K562 (cell line): Measurements from ENCODE around the gene FAM53B. TPM values are rescaled to one million over a fixed set of nuclear protein-coding genes. Genes with fewer than 3 reads are reported as not detected.

Experiments used
- ATAC-seq: fragments of 200-7000 bp; cut with Tn5 transposase; 3 replicates; pipeline ENCODE4 v1.9.1; 2020; ENCODE audit warnings: moderate library complexity
- BruUV-seq: library from RNA; stranded (reverse); fragments of 400-500 nt; replicated peaks from 2 replicates; lab custom pipeline; 2021; lab: Mats Ljungman, UMichigan
- CTCF ChIA-PET: fragments of 300-600 bp; formaldehyde crosslinking; extraction: SDS; loops from one replicate; lab custom pipeline; 2021; ENCODE audit warnings: low intra/inter-chr PET ratio; lab: Yijun Ruan, JAX
- POLR2A ChIA-PET: fragments of 300-600, 350-650 bp; sonication (Branson Sonifier 250); formaldehyde crosslinking; extraction: SDS; loops from one replicate; lab custom pipeline; 2021; ENCODE audit warnings: antibody characterized with exemption, inconsistent platforms; lab: Yijun Ruan, JAX
- DNase-seq, 4 experiments: peaks; one replicate each; pipeline versions ENCODE4 v3.0.0 to v3.0.0-alpha.2; 2011 to 2018; ENCODE audit warnings: low spot score in 3 of 4, mixed read lengths in 3 of 4; ENCODE audit errors: extremely low read depth in 1 of 4
- FAIRE-seq: peaks from 2 replicates; lab custom pipeline; 2011; peaks lifted over from hg19 to GRCh38; lab: Jason Lieb, UNC
- H2AFZ ChIP-seq: 2 replicates; pipeline ENCODE4 v1.6.0; 2011; ENCODE audit warnings: low read depth, low read length, control low read depth, inconsistent platforms
- H3K27ac ChIP-seq: fragments of 200-600 bp; 3 replicates; pipeline ENCODE4 v1.8.0; 2011; ENCODE audit warnings: low read depth, mild to moderate bottlenecking, control low read depth, inconsistent platforms, low read length, moderate library complexity, mixed read lengths; ENCODE audit errors: extremely low read depth
- H3K27me3 ChIP-seq, 2 experiments: fragments of 300-600 bp in 1 of 2; 2 replicates in 1 of 2; 3 replicates in 1 of 2; pipeline versions ENCODE4 v1.6.0 to v1.8.0; 2011; ENCODE audit warnings: inconsistent platforms in 2 of 2, low read length in 2 of 2, mild to moderate bottlenecking in 1 of 2, mixed read lengths in 1 of 2, moderate library complexity in 1 of 2; ENCODE audit not compliant: control insufficient read depth in 2 of 2, insufficient read depth in 2 of 2
- H3K36me3 ChIP-seq: fragments of 300-600 bp; 3 replicates; pipeline ENCODE4 v1.8.0; 2011; ENCODE audit warnings: mild to moderate bottlenecking, low read length, inconsistent platforms; ENCODE audit not compliant: control insufficient read depth, insufficient read depth
- H3K4me1 ChIP-seq, 2 experiments: fragments of 200-600 bp in 1 of 2; replicated peaks in 1 of 2; 2 replicates in 1 of 2; 3 replicates in 1 of 2; pipeline versions ENCODE4 v1.5.1 to v1.8.0; 2011; ENCODE audit warnings: inconsistent platforms in 2 of 2, low read length in 2 of 2, mild to moderate bottlenecking in 1 of 2, mixed read lengths in 1 of 2, moderate library complexity in 1 of 2; ENCODE audit not compliant: control insufficient read depth in 2 of 2, insufficient read depth in 2 of 2
- H3K4me2 ChIP-seq: 2 replicates; pipeline ENCODE4 v1.6.1; 2011; ENCODE audit warnings: low read length, control low read depth, inconsistent platforms, mixed read lengths; ENCODE audit not compliant: insufficient read depth
- H3K4me3 ChIP-seq: fragments of 200-600 bp; sonication (generic), shearing (Covaris generic); 2 replicates; pipeline ENCODE4 v1.5.1; 2016; ENCODE audit warnings: control low read depth, inconsistent platforms
- H3K79me2 ChIP-seq: fragments of 200-600 bp; 3 replicates; pipeline ENCODE4 v1.8.0; 2011; ENCODE audit warnings: low read length, inconsistent platforms; ENCODE audit not compliant: control insufficient read depth, insufficient read depth
- H3K9ac ChIP-seq, 2 experiments: 2 replicates each; pipeline versions ENCODE4 v1.6.0 to v1.6.1; 2011; ENCODE audit warnings: low read depth in 2 of 2, low read length in 2 of 2, control low read depth in 1 of 2, inconsistent platforms in 1 of 2, mild to moderate bottlenecking in 1 of 2, mixed read lengths in 1 of 2; ENCODE audit not compliant: insufficient read depth in 1 of 2
- H3K9me1 ChIP-seq: one replicate; pipeline ENCODE4 v1.6.0; 2011; ENCODE audit warnings: inconsistent platforms, mild to moderate bottlenecking, low read length, moderate library complexity; ENCODE audit not compliant: control insufficient read depth, insufficient read depth
- H3K9me3 ChIP-seq: replicated peaks from 2 replicates; pipeline ENCODE4 v1.5.1; 2011; ENCODE audit warnings: low read depth, low read length, inconsistent platforms; ENCODE audit not compliant: control insufficient read depth, insufficient read depth
- H4K20me1 ChIP-seq: replicated peaks from 2 replicates; pipeline ENCODE4 v1.6.1; 2011; ENCODE audit warnings: low read length, inconsistent platforms, mixed read lengths; ENCODE audit not compliant: control insufficient read depth, insufficient read depth
- CHD2 ChIP-seq: IDR thresholded peaks from 2 replicates; pipeline ENCODE4 v1.6.1; 2011; ENCODE audit warnings: low read depth, low read length
- SRSF7 ChIP-seq: fragments of 200-400 bp; formaldehyde crosslinking; optimal IDR thresholded peaks from 2 replicates; pipeline ENCODE3; 2017; ENCODE audit warnings: mild to moderate bottlenecking, low read depth, low read length
- WGBS: fragments of 100-300 bp; shearing (Covaris generic); methylation state at CpG from one replicate; pipeline ENCODE4 v1.1.6; 2016; ENCODE audit warnings: low coverage, mixed read lengths; ENCODE audit not compliant: insufficient coverage; ENCODE audit errors: missing lambda C conversion rate; 5-methylcytosine and 5-hydroxymethylcytosine counted together
- in situ Hi-C: fragments of 300-500 bp; cut with MboI; formaldehyde crosslinking; loops from 4 replicates; pipeline ENCODE4 v1.15.0; 2018; ENCODE audit warnings: inconsistent platforms, mixed read lengths
- intact Hi-C: fragments of 100-400 bp; cut with micrococcal nuclease; formaldehyde crosslinking; loops from 2 replicates; pipeline ENCODE4 v1.14.2; 2022
- polyA plus RNA-seq, 8 experiments: library from polyadenylated mRNA; depleted of rRNA in 4 of 8; stranded (reverse) in 5 of 8; unstranded in 3 of 8; fragments of >200 nt; fragmentation: Nextera tagmentation in 2 of 8; fragmentation: Illumina TruSeq in 1 of 8; extraction: Ambion mirVana in 2 of 8; extraction: Trizol in 1 of 8; gene quantifications; 2 replicates each; pipeline versions ENCODE4 v1.2.1 to v1.2.3, GENCODE V29; 2011 to 2014; ENCODE audit warnings: inconsistent platforms in 1 of 8, missing spikeins in 1 of 8
- total RNA-seq, 7 experiments: library from RNA; depleted of rRNA in 6 of 7; stranded (reverse); fragments of >200 nt in 6 of 7; fragmentation: Illumina TruSeq in 2 of 7; extraction: Trizol in 2 of 7; gene quantifications; 2 replicates each; pipeline versions ENCODE4 v1.2.1 to v1.2.3, GENCODE V29; 2011 to 2021; ENCODE audit warnings: low replicate concordance in 1 of 7
- TF ChIP-seq, protein P1 (sequence below): fragments of 450-650 bp; IDR thresholded peaks from one replicate; pipeline ENCODE4 v1.6.1; 2018; ENCODE audit warnings: mild to moderate bottlenecking, moderate library complexity; ENCODE audit not compliant: partially characterized antibody
- TF ChIP-seq, protein P2 (sequence below): fragments of 450-650 bp; IDR thresholded peaks from 2 replicates; pipeline ENCODE4 v1.6.1; 2014; ENCODE audit warnings: low read depth, mild to moderate bottlenecking, moderate library complexity, borderline replicate concordance
- TF ChIP-seq, protein P3 (sequence below): fragments of 450-650 bp; IDR thresholded peaks from 2 replicates; pipeline ENCODE4 v1.6.1; 2017; ENCODE audit warnings: antibody characterized with exemption

Gene FAM53B
- total and polyA plus RNA-seq, 9 of the 15 experiments (the other 6 are each of a cell fraction or from before 2014, with no cell fraction given): 0.03 to 16.5 (median 5.0) TPM

DNA sequence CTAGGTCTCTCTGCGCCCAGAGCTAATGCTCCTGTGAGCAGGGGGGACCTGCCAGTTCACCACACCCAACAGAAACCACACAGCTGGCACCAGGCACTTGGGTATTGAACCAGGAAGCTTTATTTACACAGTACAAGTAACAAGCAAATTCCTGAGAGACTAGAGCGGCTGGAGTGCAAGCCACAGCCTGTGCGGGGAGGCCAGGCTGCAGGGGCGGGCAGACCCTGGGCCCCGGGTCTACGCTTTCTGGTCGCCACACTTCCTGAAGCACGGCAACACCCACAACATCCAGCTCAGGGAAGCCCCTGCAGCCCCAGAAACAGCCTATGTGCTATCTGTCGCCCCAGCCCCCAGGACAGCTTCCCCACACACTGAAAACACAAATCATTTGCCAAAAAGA lies 125.0 kb downstream of the FAM53B start:
- Histone ChIP-seq H3K9me1 (no peaks in the 10 kb centered on the region), H3K27me3 (no peaks in the 10 kb centered on the region), H3K4me2 (no peak overlapping the region), H2AFZ (no peak overlapping the region), H3K9ac (no peak overlapping the region), H3K27ac (no peak overlapping the region), H3K9me3 (no peaks in the 10 kb centered on the region), H3K36me3 (peaks cover 9% of the 10 kb centered on the region; the same call in 1 of the 3 replicates), H3K4me3 (no peak overlapping the region), H4K20me1 (no peaks in the 10 kb centered on the region), H3K79me2 (no peaks in the 10 kb centered on the region), H3K4me1 (peaks cover 0 to 37% of the 10 kb centered on the region in 2 experiments; a peak in 2 of 5 replicates)
- 83% methylated on average over 7 of the region's 9 CpGs for WGBS
- ChIA-PET CTCF (no interaction called here), POLR2A (no interaction called here)
- no peak for FAIRE-seq
- no peak for ATAC-seq
- intact Hi-C loops (no loop called here), in situ Hi-C loops (no loop called here)
- no peak for DNase-seq
- no peak for TF ChIP-seq SRSF7
- TF ChIP-seq, protein P1, sequence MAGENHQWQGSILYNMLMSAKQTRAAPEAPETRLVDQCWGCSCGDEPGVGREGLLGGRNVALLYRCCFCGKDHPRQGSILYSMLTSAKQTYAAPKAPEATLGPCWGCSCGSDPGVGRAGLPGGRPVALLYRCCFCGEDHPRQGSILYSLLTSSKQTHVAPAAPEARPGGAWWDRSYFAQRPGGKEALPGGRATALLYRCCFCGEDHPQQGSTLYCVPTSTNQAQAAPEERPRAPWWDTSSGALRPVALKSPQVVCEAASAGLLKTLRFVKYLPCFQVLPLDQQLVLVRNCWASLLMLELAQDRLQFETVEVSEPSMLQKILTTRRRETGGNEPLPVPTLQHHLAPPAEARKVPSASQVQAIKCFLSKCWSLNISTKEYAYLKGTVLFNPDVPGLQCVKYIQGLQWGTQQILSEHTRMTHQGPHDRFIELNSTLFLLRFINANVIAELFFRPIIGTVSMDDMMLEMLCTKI: no peak
- TF ChIP-seq CHD2: no peak
- TF ChIP-seq, protein P2, sequence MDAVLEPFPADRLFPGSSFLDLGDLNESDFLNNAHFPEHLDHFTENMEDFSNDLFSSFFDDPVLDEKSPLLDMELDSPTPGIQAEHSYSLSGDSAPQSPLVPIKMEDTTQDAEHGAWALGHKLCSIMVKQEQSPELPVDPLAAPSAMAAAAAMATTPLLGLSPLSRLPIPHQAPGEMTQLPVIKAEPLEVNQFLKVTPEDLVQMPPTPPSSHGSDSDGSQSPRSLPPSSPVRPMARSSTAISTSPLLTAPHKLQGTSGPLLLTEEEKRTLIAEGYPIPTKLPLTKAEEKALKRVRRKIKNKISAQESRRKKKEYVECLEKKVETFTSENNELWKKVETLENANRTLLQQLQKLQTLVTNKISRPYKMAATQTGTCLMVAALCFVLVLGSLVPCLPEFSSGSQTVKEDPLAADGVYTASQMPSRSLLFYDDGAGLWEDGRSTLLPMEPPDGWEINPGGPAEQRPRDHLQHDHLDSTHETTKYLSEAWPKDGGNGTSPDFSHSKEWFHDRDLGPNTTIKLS: no peak
- TF ChIP-seq, protein P3, sequence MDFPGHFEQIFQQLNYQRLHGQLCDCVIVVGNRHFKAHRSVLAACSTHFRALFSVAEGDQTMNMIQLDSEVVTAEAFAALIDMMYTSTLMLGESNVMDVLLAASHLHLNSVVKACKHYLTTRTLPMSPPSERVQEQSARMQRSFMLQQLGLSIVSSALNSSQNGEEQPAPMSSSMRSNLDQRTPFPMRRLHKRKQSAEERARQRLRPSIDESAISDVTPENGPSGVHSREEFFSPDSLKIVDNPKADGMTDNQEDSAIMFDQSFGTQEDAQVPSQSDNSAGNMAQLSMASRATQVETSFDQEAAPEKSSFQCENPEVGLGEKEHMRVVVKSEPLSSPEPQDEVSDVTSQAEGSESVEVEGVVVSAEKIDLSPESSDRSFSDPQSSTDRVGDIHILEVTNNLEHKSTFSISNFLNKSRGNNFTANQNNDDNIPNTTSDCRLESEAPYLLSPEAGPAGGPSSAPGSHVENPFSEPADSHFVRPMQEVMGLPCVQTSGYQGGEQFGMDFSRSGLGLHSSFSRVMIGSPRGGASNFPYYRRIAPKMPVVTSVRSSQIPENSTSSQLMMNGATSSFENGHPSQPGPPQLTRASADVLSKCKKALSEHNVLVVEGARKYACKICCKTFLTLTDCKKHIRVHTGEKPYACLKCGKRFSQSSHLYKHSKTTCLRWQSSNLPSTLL: no peak
- BruUV-seq: no TSS peak
